ENCODE measurements around the gene INO80C.

DNA sequence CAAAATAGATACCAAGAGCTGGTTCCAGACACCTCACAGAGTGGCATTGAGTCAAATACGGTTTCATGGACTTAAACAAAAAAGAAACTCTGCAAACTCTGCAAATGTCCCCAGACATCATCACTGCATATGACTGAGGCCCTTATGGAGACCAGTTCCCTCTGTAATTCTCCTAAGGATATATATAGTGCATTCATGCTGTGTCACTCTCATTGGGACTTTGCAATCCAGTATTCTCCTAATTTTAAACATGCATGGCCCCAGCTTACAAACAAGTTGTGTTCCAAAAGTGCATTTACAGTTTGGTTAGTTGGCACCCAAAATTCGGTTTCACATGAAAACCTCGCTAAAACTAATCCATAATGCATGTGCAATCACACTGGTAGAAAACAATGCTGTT lies 18.6 kb upstream of the INO80C start:
- TF ChIP-seq, protein P1, sequence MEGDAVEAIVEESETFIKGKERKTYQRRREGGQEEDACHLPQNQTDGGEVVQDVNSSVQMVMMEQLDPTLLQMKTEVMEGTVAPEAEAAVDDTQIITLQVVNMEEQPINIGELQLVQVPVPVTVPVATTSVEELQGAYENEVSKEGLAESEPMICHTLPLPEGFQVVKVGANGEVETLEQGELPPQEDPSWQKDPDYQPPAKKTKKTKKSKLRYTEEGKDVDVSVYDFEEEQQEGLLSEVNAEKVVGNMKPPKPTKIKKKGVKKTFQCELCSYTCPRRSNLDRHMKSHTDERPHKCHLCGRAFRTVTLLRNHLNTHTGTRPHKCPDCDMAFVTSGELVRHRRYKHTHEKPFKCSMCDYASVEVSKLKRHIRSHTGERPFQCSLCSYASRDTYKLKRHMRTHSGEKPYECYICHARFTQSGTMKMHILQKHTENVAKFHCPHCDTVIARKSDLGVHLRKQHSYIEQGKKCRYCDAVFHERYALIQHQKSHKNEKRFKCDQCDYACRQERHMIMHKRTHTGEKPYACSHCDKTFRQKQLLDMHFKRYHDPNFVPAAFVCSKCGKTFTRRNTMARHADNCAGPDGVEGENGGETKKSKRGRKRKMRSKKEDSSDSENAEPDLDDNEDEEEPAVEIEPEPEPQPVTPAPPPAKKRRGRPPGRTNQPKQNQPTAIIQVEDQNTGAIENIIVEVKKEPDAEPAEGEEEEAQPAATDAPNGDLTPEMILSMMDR (IDR thresholded peaks at IDR 0.05; ENCODE audit: low read length), result no peak
- no peak for TF ChIP-seq EZH2 (optimal IDR thresholded peaks at IDR 0.05; ENCODE audit: low read depth, low read length)
- no peak for TF ChIP-seq EZH2phosphoT487 (IDR thresholded peaks at IDR 0.05; ENCODE audit: low read length)
